SK-N-SH (cell line): Measurements from ENCODE around the gene RPN1. TPM values are rescaled to one million over a fixed set of nuclear protein-coding genes. Genes with fewer than 3 reads are reported as not detected.

ENCODE experiments used
- CTCF ChIA-PET: fragments of 300-600, 350-600 bp; formaldehyde crosslinking; extraction: SDS; loops from one replicate; lab custom pipeline; 2021; lab: Yijun Ruan, JAX
- POLR2A ChIA-PET: fragments of 350-600 bp; sonication (Branson Sonifier 250); formaldehyde crosslinking; extraction: SDS; loops from one replicate; lab custom pipeline; 2020; ENCODE audit warnings: antibody characterized with exemption, inconsistent platforms; lab: Yijun Ruan, JAX
- DNase-seq: peaks from one replicate; pipeline ENCODE4 v3.0.0; 2012
- H2AFZ ChIP-seq: fragments of 200-600 bp; sonication (generic); 2 replicates; pipeline ENCODE4 v1.8.1; 2016; ENCODE audit warnings: antibody characterized with exemption, mild to moderate bottlenecking, low read depth
- H3F3A ChIP-seq: fragments of 200-600 bp; sonication (generic); replicated peaks from 2 replicates; pipeline ENCODE3; 2016; ENCODE audit warnings: antibody characterized with exemption, mild to moderate bottlenecking; ENCODE audit not compliant: insufficient read depth
- H3K27ac ChIP-seq, 2 experiments: fragments of 200-500 bp in 1 of 2; fragments of 200-600 bp in 1 of 2; sonication (Bioruptor generic) in 1 of 2; sonication (generic), shearing (Covaris generic) in 1 of 2; 2 replicates each; pipeline versions ENCODE4 v1.5.1 to v1.6.1; 2014 to 2016; ENCODE audit warnings: low read depth in 2 of 2, inconsistent platforms in 1 of 2, low read length in 1 of 2, mild to moderate bottlenecking in 1 of 2, mixed read lengths in 1 of 2
- H3K27me3 ChIP-seq: fragments of 200-600 bp; sonication (generic), shearing (Covaris generic); 2 replicates; pipeline ENCODE4 v1.6.1; 2016; ENCODE audit warnings: mixed run types; ENCODE audit not compliant: insufficient read depth
- H3K36me3 ChIP-seq, 2 experiments: fragments of 200-500 bp in 1 of 2; fragments of 200-600 bp in 1 of 2; sonication (Bioruptor generic) in 1 of 2; sonication (generic) in 1 of 2; replicated peaks in 1 of 2; 2 replicates each; pipeline versions ENCODE3 to v1.5.1; 2014 to 2016; ENCODE audit warnings: low read length in 1 of 2, mild to moderate bottlenecking in 1 of 2; ENCODE audit not compliant: insufficient read depth in 2 of 2, control insufficient read depth in 1 of 2
- H3K4me1 ChIP-seq, 2 experiments: fragments of 200-500 bp in 1 of 2; fragments of 200-600 bp in 1 of 2; sonication (Bioruptor generic) in 1 of 2; sonication (generic), shearing (Covaris generic) in 1 of 2; 2 replicates each; pipeline versions ENCODE4 v1.5.1 to v1.6.1; 2014 to 2016; ENCODE audit warnings: low read depth in 1 of 2, low read length in 1 of 2, mixed run types in 1 of 2; ENCODE audit not compliant: insufficient read depth in 2 of 2, control insufficient read depth in 1 of 2
- H3K4me2 ChIP-seq: fragments of 200-600 bp; sonication (generic), shearing (Covaris generic); 2 replicates; pipeline ENCODE4 v1.6.1; 2017; ENCODE audit warnings: mixed run types
- H3K4me3 ChIP-seq, 2 experiments: fragments of 200-500 bp in 1 of 2; fragments of 200-600 bp in 1 of 2; sonication (Bioruptor generic) in 1 of 2; sonication (generic), shearing (Covaris generic) in 1 of 2; 2 replicates each; pipeline versions ENCODE4 v1.5.1 to v1.8.1; 2014 to 2016; ENCODE audit warnings: low read depth in 2 of 2, inconsistent platforms in 1 of 2, low read length in 1 of 2, mild to moderate bottlenecking in 1 of 2, mixed read lengths in 1 of 2, moderate library complexity in 1 of 2
- H3K79me2 ChIP-seq: fragments of 200-600 bp; sonication (generic); 2 replicates; pipeline ENCODE4 v1.8.1; 2017; ENCODE audit warnings: mild to moderate bottlenecking; ENCODE audit not compliant: insufficient read depth
- H3K9ac ChIP-seq: fragments of 200-600 bp; sonication (generic); 2 replicates; pipeline ENCODE4 v1.6.1; 2017; ENCODE audit warnings: mixed run types
- H3K9me2 ChIP-seq: fragments of 200-600 bp; sonication (generic); 2 replicates; pipeline ENCODE4 v1.6.1; 2017; ENCODE audit warnings: mixed run types
- H3K9me3 ChIP-seq: fragments of 200-600 bp; sonication (generic); 2 replicates; pipeline ENCODE4 v1.6.1; 2017; ENCODE audit warnings: mixed run types, mild to moderate bottlenecking, moderate library complexity
- H4K20me1 ChIP-seq: fragments of 200-600 bp; sonication (generic); 2 replicates; pipeline ENCODE4 v1.6.1; 2017; ENCODE audit warnings: mild to moderate bottlenecking, mixed run types; ENCODE audit not compliant: insufficient read depth
- EP300 ChIP-seq, 2 experiments: IDR thresholded peaks; 2 replicates each; pipeline versions ENCODE4 v1.4.0 to v1.6.1; 2012; ENCODE audit warnings: borderline replicate concordance in 1 of 2, low read depth in 1 of 2, low read length in 1 of 2
- EZH2phosphoT487 ChIP-seq: fragments of 200-600 bp; sonication (generic); IDR thresholded peaks from 2 replicates; pipeline ENCODE4 v1.6.1; 2017; ENCODE audit warnings: low read depth, mixed run types, mild to moderate bottlenecking, antibody characterized with exemption, moderate library complexity, borderline replicate concordance
- FOSL2 ChIP-seq: IDR thresholded peaks from 2 replicates; pipeline ENCODE4 v1.4.0; 2012; ENCODE audit warnings: low read depth, mild to moderate bottlenecking, moderate library complexity, borderline replicate concordance
- JUND ChIP-seq: IDR thresholded peaks from 2 replicates; pipeline ENCODE4 v1.4.0; 2012
- MXI1 ChIP-seq: IDR thresholded peaks from 2 replicates; pipeline ENCODE4 v1.6.1; 2012; ENCODE audit warnings: mild to moderate bottlenecking, low read depth, low read length, improper control_type of control experiment
- NRF1 ChIP-seq: IDR thresholded peaks from 2 replicates; pipeline ENCODE4 v1.6.1; 2012; ENCODE audit warnings: low read depth, mild to moderate bottlenecking, low read length
- RCOR1 ChIP-seq: fragments of 150-350 bp; IDR thresholded peaks from 2 replicates; pipeline ENCODE4 v1.6.1; 2017; ENCODE audit warnings: antibody characterized with exemption, low read length
- SMC3 ChIP-seq: IDR thresholded peaks from 2 replicates; pipeline ENCODE4 v1.6.1; 2012; ENCODE audit warnings: low read depth, low read length, improper control_type of control experiment
- TCF12 ChIP-seq: IDR thresholded peaks from 2 replicates; pipeline ENCODE4 v1.4.0; 2012
- WGBS: methylation state at CpG from one replicate; pipeline ENCODE4 v1.1.6; 2017; ENCODE audit warnings: low lambda C conversion rate; 5-methylcytosine and 5-hydroxymethylcytosine counted together
- polyA plus RNA-seq, 3 experiments: library from polyadenylated mRNA; depleted of rRNA; stranded (reverse); fragments of >200 nt; gene quantifications; 2 replicates each; pipeline ENCODE4 v1.2.3, GENCODE V29; 2012
- TF ChIP-seq, protein P1 (sequence below): IDR thresholded peaks from 2 replicates; pipeline ENCODE4 v1.4.0; 2012; ENCODE audit warnings: low read depth
- TF ChIP-seq, protein P2 (sequence below): fragments of 200-600 bp; sonication (generic); IDR thresholded peaks from 2 replicates; pipeline ENCODE4 v1.6.1; 2017; ENCODE audit warnings: antibody characterized with exemption, mild to moderate bottlenecking, moderate library complexity
- TF ChIP-seq, protein P3 (sequence below): IDR thresholded peaks from 2 replicates; pipeline ENCODE4 v1.4.0; 2012; ENCODE audit warnings: low read depth, borderline replicate concordance
- TF ChIP-seq, protein P4 (sequence below): IDR thresholded peaks from 2 replicates; pipeline ENCODE4; 2012
- TF ChIP-seq, protein P5 (sequence below): fragments of 150-350 bp; IDR thresholded peaks from 2 replicates; pipeline ENCODE4 v1.6.1; 2016; ENCODE audit warnings: mild to moderate bottlenecking, low read depth, low read length

The RPN1 gene
- polyA plus RNA-seq, 1 of the 3 experiments (the other 2 are of a cell fraction) = 162 TPM

DNA sequence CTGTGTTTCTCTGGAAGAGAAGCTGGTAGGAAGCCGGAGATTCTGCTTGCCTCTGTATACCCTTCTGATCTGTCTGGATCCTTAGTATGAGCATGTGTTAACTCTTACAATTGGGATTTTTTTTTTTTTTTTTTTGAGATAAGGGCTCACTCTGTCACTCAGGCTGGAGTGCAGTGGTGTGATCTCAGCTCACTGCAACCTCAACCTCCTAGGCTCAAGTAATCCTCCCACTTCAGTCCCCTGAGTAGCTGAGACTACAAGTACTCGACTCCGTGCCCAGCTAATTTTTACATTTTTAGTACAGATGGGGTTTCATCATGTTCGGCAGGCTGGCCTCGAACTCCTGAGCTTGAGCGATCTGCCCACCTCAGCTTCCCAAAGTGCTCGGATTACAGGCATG, 44.5 kb downstream of the RPN1 start:
- no peak for DNase-seq
- no peak overlapping the region for H3K27ac ChIP-seq
- no peaks in the 10 kb centered on the region for H3K79me2 ChIP-seq
- no peak for TF ChIP-seq EP300 (IDR thresholded peaks at IDR 0.05; ENCODE audit: borderline replicate concordance in 1 of 2, low read depth in 1 of 2, low read length in 1 of 2)
- TF ChIP-seq MXI1 = no peak
- TF ChIP-seq JUND = no peak
- no peak for TF ChIP-seq TCF12
- TF ChIP-seq FOSL2 = no peak
- TF ChIP-seq, protein P1, sequence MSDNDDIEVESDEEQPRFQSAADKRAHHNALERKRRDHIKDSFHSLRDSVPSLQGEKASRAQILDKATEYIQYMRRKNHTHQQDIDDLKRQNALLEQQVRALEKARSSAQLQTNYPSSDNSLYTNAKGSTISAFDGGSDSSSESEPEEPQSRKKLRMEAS = no peak
- WGBS = 94% methylated on average over 7 of the region's 7 CpGs
- peaks cover 7% of the 10 kb centered on the region for H3F3A ChIP-seq
- H3K9ac ChIP-seq = no peak overlapping the region
- no peaks in the 10 kb centered on the region for H3K36me3 ChIP-seq
- H3K4me2 ChIP-seq = no peak overlapping the region
- H3K4me1 ChIP-seq = peaks cover 0 to 21% of the 10 kb centered on the region in 2 experiments; a peak in 1 of 4 replicates
- H3K4me3 ChIP-seq = no peak overlapping the region
- ChIA-PET CTCF (interaction anchor here (0.6 to 5.6 kb wide), 8 partner anchors 11 to 511 kb away, joined by 3 to 53 read pairs (median 3); no protein-coding TSS in a partner anchor), POLR2A (no interaction called here)
- no peaks in the 10 kb centered on the region for H3K27me3 ChIP-seq
- H3K9me3 ChIP-seq = no peaks in the 10 kb centered on the region
- no peaks in the 10 kb centered on the region for H4K20me1 ChIP-seq
- H3K9me2 ChIP-seq = no peaks in the 10 kb centered on the region
- no peak overlapping the region for H2AFZ ChIP-seq

DNA sequence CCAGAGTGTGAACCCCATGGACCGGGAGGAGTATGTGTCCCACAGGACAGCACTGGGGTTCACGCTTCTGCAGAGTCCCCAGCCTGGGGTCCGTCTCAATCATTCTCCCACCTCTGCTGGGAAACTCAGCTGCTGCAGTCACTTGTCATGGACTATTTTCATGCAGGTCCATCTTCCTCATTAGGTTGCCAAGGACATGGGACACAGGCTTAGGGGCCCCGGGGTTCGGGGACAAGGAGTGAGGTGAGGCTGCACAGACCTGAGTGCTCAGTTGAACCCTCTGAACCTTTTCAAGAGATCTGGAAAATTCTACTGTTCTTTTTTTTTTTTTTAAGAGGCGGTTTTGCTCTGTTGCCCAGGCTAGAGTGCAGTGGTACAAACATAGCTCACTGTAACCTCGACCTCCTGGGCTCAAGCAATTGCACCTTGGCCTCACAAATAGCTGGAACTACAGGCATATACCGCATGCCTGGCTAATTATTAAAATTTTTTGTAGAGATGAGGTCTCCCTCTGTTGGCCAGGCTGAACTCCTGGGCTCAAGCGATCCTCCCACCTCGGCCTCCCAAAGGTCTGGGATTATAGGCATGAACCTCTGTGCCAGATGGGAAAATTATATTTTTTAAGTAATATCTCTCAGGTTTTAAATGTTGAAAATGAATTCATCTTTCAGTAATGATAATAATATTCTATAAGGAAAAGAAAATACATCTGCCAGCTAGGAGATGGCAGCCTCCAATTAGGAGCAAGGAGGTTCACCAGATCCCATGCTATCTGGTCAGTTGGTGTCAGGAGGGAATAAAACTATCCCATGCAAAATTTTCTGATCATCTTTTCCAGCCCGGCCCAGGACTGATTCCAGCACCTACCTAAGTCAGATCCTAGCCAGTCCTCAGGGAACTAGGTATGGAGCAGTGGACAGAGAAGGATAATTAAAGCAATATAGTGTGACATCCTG, 45.2 kb downstream of the RPN1 start:
- WGBS = 82% methylated on average over 10 of the region's 11 CpGs
- no peaks in the 10 kb centered on the region for H3K9me3 ChIP-seq
- H3K27me3 ChIP-seq = no peaks in the 10 kb centered on the region
- H3K9me2 ChIP-seq = no peaks in the 10 kb centered on the region
- H3K79me2 ChIP-seq = no peaks in the 10 kb centered on the region
- no peak overlapping the region for H2AFZ ChIP-seq
- H4K20me1 ChIP-seq = no peaks in the 10 kb centered on the region
- peaks cover 0 to 16% of the 10 kb centered on the region in 2 experiments; a peak in 1 of 4 replicates for H3K4me1 ChIP-seq
- TF ChIP-seq NRF1 = no peak
- TF ChIP-seq MXI1 = no peak
- no peak for TF ChIP-seq SMC3
- TF ChIP-seq, protein P2, sequence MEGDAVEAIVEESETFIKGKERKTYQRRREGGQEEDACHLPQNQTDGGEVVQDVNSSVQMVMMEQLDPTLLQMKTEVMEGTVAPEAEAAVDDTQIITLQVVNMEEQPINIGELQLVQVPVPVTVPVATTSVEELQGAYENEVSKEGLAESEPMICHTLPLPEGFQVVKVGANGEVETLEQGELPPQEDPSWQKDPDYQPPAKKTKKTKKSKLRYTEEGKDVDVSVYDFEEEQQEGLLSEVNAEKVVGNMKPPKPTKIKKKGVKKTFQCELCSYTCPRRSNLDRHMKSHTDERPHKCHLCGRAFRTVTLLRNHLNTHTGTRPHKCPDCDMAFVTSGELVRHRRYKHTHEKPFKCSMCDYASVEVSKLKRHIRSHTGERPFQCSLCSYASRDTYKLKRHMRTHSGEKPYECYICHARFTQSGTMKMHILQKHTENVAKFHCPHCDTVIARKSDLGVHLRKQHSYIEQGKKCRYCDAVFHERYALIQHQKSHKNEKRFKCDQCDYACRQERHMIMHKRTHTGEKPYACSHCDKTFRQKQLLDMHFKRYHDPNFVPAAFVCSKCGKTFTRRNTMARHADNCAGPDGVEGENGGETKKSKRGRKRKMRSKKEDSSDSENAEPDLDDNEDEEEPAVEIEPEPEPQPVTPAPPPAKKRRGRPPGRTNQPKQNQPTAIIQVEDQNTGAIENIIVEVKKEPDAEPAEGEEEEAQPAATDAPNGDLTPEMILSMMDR = no peak
- TF ChIP-seq RCOR1 = no peak
- TF ChIP-seq, protein P3, sequence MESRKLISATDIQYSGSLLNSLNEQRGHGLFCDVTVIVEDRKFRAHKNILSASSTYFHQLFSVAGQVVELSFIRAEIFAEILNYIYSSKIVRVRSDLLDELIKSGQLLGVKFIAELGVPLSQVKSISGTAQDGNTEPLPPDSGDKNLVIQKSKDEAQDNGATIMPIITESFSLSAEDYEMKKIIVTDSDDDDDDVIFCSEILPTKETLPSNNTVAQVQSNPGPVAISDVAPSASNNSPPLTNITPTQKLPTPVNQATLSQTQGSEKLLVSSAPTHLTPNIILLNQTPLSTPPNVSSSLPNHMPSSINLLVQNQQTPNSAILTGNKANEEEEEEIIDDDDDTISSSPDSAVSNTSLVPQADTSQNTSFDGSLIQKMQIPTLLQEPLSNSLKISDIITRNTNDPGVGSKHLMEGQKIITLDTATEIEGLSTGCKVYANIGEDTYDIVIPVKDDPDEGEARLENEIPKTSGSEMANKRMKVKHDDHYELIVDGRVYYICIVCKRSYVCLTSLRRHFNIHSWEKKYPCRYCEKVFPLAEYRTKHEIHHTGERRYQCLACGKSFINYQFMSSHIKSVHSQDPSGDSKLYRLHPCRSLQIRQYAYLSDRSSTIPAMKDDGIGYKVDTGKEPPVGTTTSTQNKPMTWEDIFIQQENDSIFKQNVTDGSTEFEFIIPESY = no peak
- TF ChIP-seq, protein P4, sequence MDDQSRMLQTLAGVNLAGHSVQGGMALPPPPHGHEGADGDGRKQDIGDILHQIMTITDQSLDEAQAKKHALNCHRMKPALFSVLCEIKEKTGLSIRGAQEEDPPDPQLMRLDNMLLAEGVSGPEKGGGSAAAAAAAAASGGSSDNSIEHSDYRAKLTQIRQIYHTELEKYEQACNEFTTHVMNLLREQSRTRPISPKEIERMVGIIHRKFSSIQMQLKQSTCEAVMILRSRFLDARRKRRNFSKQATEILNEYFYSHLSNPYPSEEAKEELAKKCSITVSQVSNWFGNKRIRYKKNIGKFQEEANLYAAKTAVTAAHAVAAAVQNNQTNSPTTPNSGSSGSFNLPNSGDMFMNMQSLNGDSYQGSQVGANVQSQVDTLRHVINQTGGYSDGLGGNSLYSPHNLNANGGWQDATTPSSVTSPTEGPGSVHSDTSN = no peak
- TF ChIP-seq EZH2phosphoT487 = no peak
- TF ChIP-seq, protein P5, sequence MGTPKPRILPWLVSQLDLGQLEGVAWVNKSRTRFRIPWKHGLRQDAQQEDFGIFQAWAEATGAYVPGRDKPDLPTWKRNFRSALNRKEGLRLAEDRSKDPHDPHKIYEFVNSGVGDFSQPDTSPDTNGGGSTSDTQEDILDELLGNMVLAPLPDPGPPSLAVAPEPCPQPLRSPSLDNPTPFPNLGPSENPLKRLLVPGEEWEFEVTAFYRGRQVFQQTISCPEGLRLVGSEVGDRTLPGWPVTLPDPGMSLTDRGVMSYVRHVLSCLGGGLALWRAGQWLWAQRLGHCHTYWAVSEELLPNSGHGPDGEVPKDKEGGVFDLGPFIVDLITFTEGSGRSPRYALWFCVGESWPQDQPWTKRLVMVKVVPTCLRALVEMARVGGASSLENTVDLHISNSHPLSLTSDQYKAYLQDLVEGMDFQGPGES = no peak
- TF ChIP-seq TCF12 = no peak
- peaks cover 7% of the 10 kb centered on the region for H3F3A ChIP-seq
- H3K36me3 ChIP-seq = no peaks in the 10 kb centered on the region
- no peak for DNase-seq
- POLR2A ChIA-PET = interaction anchor here (1.0 kb wide), 1 partner anchor 116 kb away, joined by 3 read pairs; no protein-coding TSS in a partner anchor
- no peak overlapping the region for H3K27ac ChIP-seq
- CTCF ChIA-PET = interaction anchor here (0.6 to 5.6 kb wide), 12 partner anchors 9 to 510 kb away, joined by 3 to 33 read pairs (median 3); no protein-coding TSS in a partner anchor
- H3K9ac ChIP-seq = no peak overlapping the region
- H3K4me3 ChIP-seq = no peak overlapping the region
- H3K4me2 ChIP-seq = no peak overlapping the region
